Keratinocyte (primary cell): Measurements from ENCODE around the gene GYG2.

Experiments
- CTCF ChIP-seq, 3 experiments: IDR thresholded peaks in 1 of 3; conservative IDR thresholded peaks in 1 of 3; optimal IDR thresholded peaks in 1 of 3; 2 replicates in 2 of 3; 3 replicates in 1 of 3; pipeline versions ENCODE3 to v1.5.1; 2011; ENCODE audit warnings: low read length in 3 of 3, mild to moderate bottlenecking in 3 of 3, moderate library complexity in 2 of 3, control low read depth in 1 of 3, inconsistent platforms in 1 of 3; ENCODE audit not compliant: insufficient read depth in 2 of 3; ENCODE audit errors: extremely low read depth in 1 of 3
- EZH2 ChIP-seq: IDR thresholded peaks from one replicate; pipeline ENCODE4 v1.6.1; 2012; ENCODE audit warnings: inconsistent platforms, mild to moderate bottlenecking, low read length, moderate library complexity

DNA sequence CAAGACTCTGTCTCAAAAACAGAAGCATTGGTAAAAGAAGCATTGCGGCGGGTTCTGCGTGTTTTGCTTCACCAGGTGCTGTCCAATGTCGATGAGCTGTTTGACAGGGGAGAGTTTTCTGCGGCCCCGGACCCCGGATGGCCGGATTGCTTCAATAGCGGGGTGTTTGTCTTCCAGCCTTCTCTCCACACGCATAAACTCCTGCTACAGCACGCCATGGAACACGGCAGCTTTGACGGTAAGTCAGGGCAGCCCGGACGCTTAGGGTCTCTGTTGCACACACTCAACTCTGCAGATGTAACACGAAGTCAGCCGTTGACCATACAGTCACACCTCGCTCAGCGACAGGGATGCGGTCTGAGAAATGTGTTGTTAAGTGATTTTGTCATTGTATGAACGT is 26.2 kb downstream of the GYG2 start:
- TF ChIP-seq EZH2 (no peak), CTCF (optimal IDR thresholded peaks at IDR 0.05 in 1 of 3, IDR thresholded peaks at IDR 0.05 in 1 of 3, conservative IDR thresholded peaks at IDR 0.05 in 1 of 3; ENCODE audit: extremely low read depth in 1 of 3, insufficient read depth in 2 of 3, low read length in 3 of 3) (no peak)
